Activated CD8-positive, alpha-beta memory T cell treated with anti-CD3 and anti-CD28 coated beads for 36 hours (primary cell): Measurements from ENCODE around the gene ACP6. TPM values are rescaled to one million over a fixed set of nuclear protein-coding genes. Genes with fewer than 3 reads are reported as not detected.
"Not testable (repeated sequence)": the region's sequence is repeated elsewhere in the genome, so short reads cannot be mapped to it uniquely, and the experiment has no call there.

Experiments used
- CTCF ChIA-PET: fragments of 350-600 bp; sonication (Branson Sonifier 250); formaldehyde crosslinking; loops from one replicate; lab custom pipeline; 2021; ENCODE audit warnings: antibody characterized with exemption; lab: Charles Lee
- POLR2A ChIA-PET: fragments of 350-600 bp; sonication (Branson Sonifier 250); formaldehyde crosslinking; loops from one replicate; lab custom pipeline; 2021; ENCODE audit warnings: antibody characterized with exemption; lab: Charles Lee
- total RNA-seq, 2 experiments: library from RNA; stranded (reverse); gene quantifications; one replicate each; pipeline ENCODE4 v1.2.3, GENCODE V29; 2021

The ACP6 gene
- total RNA-seq = 1 to 10 TPM; 8.0 to 9.0 TPM

DNA sequence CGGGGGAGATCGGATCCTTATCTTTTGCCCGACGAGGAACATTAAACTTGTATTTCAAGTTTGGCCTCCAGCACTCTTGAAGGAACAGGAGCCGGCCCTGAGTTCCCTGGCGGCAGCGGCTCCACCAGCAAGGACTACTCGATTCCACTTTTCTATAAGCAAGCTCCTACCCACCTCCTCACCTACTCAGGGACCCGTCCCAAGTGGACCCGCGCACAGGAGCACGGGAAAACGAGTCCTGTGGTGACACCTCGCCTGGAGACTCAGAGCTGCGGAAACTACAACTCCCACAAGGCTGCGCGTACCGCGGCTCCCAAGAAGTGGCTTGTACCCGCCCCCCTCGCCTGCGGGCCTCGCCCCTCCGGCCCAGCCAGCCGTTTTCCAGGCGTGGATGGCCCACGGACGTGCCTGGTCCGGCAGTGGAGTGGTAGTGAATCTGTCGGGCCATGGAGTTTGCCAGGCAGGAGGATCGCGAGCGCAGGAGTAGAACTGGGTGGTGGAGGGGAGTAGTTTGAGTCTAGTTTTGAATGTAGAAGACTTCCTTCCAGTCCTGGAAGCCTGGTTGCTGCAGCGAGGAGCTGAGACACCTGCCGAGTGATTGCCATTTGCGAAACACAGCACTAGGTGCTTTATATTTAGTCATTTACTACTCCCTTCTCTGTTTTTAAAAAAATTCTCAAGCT is at the start of gene ACP6:
ACP6 (minus strand) TSS at position 206 of the 683 bp plus-strand sequence. CDS start 476 bp downstream, outside the sequence.
- CTCF ChIA-PET = interaction anchor here (1.0 to 1.4 kb wide), 2 partner anchors 29 to 222 kb away, joined by 3 to 4 read pairs; no protein-coding TSS in a partner anchor
- POLR2A ChIA-PET = interaction anchor here (0.5 kb wide), 1 partner anchor 71 kb away, joined by 4 read pairs; no protein-coding TSS in a partner anchor

DNA sequence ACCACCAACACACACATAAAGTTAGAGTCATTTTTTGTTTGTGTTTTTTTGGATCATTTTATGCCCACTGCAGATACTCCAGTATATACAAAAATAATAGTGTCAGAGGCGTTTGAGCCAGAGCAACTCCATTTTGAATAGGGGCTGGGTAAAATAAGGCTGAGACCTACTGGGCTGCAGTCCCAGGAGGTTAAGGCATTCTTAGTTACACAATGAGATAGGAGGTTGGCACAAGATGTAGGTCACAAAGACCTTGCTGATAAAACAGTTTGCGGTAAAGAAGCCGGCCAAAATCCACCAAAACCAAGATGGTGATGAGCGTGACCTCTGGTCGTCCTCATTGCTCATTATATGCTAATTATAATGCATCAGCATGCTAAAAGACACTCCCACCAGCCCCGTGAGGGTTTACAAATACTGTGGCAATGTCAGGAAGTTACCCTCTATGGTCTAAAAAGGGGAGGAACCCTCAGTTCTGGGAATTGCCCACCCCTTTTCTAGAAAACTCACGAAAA is 49.4 kb upstream of the ACP6 start:
- ChIA-PET POLR2A (no interaction called here), CTCF (interaction anchor here (0.9 kb wide), 1 partner anchor 173 kb away, joined by 3 read pairs; no protein-coding TSS in a partner anchor)

DNA sequence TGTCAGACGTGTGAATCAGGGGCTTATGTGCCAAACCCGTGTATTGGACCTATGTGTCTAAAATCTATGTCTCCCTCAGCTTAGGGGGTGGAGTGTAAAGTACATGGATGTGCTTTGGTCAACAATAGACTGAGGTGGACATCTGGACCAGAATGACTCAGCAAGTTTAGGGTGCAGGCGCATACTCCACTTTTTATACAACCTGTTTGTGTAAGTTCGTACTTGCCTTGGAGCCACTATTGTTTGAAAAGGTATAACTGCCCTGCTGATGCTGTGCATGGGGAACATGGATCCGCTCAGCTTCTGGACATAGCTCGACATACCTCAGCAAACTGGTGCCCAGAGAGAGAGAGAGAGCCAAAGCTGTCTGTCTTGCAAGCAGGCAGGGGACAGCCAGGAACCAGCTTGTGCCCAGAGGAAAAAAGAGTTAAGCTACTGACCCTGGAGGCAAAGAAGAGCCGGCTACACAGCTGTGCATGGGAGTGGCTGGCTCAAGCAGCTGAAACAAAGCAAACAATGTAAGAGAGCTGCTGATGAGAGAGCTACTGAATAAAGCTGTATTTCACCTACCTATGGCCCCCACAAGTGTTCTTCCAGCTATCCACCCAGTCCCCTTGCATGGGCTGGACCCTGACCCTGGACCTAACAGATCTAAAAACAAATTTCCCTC is 48.8 kb upstream of the ACP6 start:
- CTCF ChIA-PET = interaction anchor here (0.9 kb wide), 1 partner anchor 174 kb away, joined by 3 read pairs; no protein-coding TSS in a partner anchor

DNA sequence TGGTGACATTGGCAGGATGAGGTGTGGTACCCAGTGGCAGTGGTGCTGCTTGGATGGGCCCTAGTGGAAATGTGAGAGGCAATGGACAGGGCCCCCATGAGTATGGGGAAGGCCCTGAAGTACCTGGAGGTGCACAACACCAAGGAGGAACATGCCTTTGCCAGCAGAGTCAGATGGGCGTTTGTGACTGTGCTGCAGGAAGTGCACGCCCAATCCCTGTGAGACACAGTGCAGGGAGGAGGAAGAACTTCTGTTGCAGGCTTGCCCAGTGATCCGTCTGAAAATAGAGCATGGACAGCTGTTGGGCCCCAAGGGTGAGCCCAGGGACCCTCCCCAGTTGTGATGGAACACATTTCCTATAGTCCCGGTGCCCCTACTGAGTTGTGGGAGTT is 47.4 kb upstream of the ACP6 start:
- ChIA-PET CTCF (no interaction called here), POLR2A (no interaction called here)

More for the DNA sequence above, 48.8 kb upstream of the ACP6 start:
- POLR2A ChIA-PET = no interaction called here

DNA sequence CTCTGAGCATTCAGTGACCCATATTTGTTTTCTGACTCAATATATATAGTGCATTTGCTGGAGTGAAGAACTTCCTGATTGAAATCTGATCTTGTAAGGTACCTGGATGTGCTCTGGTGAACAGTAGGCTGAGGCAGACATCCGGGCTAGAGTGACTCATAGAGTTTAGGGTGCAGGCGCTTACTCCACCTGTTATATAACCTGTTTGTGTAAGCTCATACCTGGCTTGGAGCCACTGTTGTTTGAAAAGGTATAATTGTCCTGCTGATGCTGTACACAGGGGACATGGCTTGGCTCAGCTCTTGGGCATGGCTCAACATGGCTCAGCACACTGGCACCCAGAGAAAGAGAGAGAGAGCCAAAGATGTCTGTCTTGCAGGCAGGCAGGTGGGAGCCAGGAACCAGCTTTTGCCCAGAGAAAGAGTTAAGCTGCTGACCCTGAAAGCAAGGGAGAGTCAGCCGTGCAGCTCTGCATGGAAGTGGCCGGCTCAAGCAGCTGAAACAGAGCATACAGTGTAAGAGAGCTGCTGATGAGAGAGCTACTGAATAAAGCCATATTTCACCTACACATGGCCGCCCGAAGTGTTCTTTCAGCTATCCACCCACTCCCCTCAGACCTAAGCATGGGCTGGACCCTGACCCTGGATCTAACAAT is 46.9 kb upstream of the ACP6 start:
- POLR2A ChIA-PET = no interaction called here
- CTCF ChIA-PET = no interaction called here

DNA sequence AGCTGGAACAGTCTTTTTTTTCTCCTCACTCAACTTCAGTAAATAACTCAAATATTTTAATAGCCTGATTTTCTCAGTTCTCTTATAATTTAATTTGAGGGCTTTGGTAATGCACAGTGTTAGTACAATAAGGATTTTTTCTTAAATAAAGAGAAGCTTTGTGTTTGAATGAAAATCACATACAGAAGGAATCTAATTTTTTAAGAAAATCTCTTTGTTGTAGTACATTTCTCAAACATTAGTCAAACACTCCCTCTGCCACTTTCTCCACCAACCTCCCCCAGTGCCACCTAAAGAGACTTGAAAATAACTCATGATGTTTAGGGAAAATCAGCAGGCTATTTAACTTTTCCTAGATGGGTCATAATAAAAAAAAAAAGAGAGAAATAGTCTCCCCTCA is 42.3 kb upstream of the ACP6 start:
- POLR2A ChIA-PET = no interaction called here
- CTCF ChIA-PET = interaction anchor here (0.7 kb wide), 1 partner anchor 25 kb away, joined by 3 read pairs; no protein-coding TSS in a partner anchor

DNA sequence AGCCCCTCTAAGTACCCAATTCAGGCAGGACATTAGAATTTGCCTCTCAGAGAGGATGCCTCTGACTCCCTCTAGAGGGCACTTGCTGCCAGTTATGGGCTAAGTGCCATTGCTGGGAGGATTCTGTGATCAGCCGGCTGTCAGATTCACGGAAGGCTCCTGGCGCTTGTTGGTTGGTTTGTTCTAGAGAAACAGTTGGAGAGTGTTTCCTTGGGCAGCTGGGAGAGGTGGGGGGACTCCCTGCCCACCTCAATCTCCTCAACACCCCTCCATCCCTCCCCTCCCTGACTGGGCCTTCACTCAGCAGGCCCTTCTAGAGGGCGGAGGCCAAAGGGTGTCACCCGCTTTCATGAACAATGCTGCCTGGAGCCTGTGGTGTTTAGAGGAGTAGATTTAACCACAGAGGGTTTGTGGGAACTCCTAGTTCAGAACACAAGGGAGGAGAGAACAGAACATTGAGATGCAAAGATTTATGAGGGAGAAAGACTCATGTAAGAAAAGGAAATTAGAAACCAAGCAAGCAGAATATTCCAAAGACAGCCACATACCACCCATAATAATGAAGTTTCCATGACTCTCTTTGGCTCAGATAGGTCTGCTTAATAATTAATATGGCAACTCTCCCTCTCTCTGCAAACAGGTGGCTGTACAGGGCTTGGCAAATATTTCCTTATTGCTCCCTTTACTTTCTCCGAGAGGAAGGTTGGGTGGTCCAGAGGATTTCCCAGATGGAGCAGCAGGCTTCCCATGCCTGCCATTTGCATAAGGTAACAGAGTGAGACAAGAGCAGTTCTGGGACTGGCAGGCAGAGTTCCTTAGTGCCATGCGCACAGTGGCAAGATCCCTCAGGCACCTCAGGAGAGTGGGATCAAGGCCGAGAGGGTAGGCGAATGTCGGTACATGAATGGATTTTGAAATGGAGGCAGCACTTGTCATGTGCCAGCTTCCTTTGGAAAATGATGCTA is 30.0 kb upstream of the ACP6 start:
- POLR2A ChIA-PET = no interaction called here
- CTCF ChIA-PET = no interaction called here

DNA sequence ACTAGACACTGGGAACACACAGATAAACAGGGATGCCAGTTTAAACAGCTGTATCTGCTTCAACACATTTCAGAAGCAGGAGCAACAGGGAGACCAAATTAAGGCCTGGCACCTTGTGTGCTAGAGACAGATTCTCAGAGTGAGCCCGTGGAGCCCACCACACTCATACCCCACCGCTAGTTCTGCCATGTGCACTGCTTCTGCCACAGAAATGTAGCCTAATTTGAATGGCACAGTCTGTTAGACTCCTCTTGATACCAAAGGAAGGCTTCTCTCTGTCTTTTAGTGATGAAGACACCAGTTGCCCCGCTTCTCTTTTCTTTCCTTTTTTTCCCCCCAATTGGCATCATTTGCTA is 29.3 kb upstream of the ACP6 start:
- ChIA-PET CTCF (no interaction called here), POLR2A (no interaction called here)

DNA sequence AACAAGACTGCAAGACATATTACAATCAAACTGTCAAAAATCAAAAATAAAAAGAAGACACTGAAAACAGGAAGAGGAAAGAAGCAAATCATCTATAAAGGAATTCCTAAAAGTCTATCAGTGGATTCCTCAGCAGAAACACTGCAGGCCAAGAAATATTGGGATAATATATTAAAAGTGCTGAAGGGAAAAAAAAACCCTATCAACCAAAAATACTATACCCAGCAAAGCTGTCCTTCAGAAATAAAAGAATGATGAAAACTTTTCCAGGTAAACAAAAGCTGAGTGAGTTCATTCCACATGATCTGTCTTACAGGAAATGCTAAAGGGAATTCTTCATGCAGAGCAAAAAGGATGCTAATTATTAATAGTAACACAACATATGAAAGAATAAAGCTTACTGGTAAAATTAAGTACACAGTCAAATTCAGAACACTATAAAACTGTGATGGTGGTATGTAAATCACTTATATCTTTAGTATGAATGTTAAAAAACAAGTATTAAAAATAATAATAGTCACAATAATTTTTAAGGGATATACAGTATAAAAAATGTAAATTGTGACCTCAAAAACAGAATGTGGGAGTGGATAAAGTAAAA is 12.9 kb upstream of the ACP6 start:
- ChIA-PET CTCF (no interaction called here), POLR2A (no interaction called here)

DNA sequence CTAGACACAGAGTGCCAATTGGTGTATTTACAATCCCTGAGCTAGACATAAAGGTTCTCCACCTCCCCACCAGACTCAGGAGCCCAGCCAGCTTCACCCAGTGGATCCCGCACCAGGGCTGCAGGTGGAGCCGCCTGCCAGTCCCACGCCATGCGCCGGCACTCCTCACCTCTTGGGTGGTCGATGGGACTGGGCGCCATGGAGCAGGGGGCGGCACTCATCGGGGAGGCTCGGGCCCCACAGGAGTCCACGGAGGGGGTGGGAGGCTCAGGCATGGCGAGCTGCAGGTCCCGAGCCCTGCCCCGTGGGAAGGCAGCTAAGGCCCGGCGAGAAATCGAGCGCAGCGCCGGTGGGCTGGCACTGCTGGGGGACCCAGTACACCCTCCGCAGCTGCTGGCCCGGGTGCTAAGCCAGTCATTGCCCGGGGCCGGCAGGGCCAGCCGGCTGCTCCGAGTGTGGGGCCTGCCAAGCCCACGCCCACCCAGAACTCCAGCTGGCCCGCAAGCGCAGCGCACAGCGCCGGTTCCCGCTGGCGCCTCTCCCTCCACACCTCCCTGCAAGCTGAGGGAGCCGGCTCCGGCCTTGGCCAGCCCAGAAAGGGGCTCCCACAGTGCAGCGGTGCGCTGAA is 10.4 kb upstream of the ACP6 start:
- CTCF ChIA-PET = interaction anchor here (1.0 kb wide), 1 partner anchor 82 kb away, joined by 4 read pairs; no protein-coding TSS in a partner anchor
- POLR2A ChIA-PET = not testable (repeated sequence)

DNA sequence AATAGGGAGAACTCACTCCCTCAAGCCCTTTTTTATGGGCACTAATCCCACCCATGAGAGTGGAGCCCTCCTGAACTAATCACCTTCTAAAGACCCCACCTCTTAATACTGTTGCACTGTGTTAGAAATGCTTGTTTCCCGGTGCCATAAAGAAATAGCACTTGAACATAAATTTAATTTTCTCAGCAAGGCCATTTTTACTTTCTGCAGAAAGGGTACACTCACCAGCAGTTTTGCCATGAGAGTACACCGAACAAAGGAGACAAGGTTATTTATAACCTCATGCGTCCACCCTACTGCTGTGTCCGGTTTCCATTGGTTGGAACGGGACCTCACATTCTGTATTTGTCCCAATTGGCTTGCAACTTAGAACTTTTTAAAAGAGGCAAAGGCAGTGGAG is 7.4 kb upstream of the ACP6 start:
- CTCF ChIA-PET, POLR2A ChIA-PET: not testable (repeated sequence)

DNA sequence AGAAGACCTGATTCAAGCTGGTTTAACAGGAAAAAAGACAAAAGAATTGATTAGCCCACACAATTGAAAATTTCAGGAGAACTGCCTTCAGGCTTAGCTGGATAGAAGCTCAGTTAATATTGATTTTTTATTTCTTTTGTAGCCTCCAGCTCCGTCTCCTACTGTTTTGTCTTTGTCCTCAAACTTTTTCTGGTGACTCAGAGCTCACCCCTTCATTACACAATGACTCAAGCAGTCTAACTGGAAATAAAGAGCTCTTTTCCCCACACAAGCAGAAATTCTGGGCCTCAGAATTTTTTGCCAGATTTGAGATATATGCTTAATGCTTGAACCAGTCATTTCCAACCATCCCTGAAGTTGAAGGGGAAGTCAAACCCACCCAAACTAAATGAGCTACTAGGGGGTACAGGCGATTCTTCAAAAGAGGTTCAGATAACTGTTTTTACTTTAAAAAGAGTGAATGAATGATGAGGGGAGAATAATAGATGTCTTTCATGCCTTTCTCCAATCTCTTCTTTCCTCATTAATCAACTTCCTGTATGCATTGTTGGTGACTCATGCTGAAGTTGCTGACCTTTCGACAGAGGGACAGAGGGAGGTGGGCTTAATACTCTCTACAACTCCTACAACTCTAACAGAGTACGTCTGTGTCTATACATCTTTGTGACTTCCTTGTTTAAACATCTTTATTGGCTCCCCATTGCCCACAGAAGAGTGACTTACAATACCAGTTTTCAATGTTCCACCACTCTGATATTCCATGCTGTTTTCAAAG is 6.2 kb upstream of the ACP6 start:
- ChIA-PET CTCF (interaction anchor here (0.5 kb wide), 1 partner anchor 401 kb away, joined by 3 read pairs; no protein-coding TSS in a partner anchor), POLR2A (no interaction called here)

DNA sequence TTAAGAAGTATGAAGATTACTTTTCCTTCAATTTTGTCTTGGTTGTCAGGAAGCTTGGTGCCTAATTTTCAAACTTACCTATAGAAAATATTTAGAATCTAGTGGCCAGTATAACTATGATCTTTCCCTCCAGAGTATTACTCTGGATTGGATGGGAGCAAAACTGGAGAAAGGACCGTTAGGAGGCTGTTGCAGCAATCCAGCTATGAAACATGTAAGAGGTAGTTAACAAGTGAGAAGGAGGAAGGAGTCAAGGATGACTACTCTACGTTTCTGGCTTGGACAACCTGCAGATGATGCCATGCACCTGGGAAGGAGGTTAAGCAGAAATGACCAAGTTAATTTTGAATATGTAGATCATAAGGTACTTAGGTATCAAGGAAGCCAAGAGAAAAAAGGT is 3.5 kb upstream of the ACP6 start:
- CTCF ChIA-PET = interaction anchor here (0.6 kb wide), 1 partner anchor 400 kb away, joined by 3 read pairs; no protein-coding TSS in a partner anchor
- POLR2A ChIA-PET = no interaction called here

DNA sequence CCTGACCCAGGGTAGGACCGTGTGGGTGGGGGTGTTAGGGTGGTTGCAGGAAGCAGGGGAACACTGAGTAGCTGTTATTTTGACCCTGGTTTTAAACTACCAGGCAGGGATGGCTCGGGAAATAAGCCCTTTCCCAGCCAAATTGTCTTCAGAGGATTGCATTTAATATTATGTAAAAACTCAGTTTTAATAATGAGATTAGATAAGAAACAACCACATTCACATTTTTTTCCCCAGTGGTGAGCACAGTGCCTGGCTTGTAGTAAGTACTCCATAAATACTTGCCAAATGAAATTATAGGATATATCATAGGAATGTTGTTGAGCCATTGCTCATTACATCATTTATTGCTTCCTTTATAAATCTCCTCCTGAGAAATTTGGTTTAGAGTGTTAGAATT is 3.1 kb upstream of the ACP6 start:
- CTCF ChIA-PET = no interaction called here
- POLR2A ChIA-PET = interaction anchor here (0.7 kb wide), 1 partner anchor 22 kb away, joined by 4 read pairs; no protein-coding TSS in a partner anchor

DNA sequence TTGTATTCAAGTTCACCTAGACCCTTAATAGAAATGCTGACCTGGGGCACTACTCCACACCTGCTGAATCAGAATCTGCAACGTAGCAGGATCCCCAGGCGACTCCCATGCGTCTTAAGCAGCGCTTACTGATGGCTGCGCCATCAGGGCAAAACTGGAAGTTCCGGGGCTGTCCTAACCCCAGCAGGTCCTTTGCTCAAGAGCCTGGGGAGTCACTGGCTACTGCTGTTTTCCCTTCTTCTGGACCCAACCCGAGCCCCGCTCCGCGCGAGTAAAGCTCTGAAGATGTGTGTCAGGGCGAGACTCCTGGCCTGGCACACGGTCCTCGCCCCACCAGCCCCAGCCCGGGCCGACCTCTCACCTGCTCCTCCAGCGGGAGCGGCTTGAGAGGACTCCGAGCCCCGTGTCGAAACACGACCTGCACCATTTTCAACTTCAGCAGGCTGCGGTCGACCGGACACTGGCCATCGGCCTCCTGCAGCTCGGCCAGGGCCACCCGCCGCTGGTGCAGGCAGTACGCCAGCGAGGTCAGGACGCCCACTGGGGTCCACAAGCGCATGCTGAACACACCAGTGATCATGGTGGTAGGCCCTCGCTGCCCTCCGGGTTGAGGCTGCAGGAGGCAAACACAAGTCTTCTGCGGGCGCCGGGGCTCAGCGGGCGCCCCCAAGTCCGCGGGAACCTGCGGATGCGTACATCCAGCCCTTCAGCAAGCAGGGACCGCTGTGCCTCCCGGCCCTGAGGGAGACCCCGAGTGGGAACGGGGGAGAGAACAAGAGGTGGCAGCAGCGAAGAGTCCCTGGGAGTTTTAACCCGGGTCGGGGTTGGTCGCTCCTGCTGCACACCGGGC is 630 bp downstream of the ACP6 start:
- CTCF ChIA-PET = interaction anchor here (1.0 to 1.4 kb wide), 3 partner anchors 23 to 223 kb away, joined by 3 to 4 read pairs (median 3); no protein-coding TSS in a partner anchor
- POLR2A ChIA-PET = no interaction called here

DNA sequence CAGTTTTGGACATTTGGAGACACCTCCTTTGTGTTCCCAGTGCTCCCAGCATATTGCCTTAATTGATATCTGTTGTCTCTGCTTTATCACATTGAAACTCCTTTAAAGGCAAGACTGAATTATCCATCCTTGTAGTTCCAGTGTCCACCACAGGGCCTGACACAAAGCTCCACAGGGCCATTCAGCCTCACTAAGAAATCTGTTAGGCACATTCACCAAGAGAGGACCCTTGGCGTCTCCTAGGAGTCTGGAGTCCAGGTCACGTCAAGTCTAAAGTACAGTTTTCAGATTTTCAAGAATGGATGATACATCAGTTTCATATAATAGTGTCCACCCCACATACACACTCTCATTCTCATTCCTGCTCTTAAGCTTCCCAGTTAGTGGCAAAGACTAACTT is 4.8 kb downstream of the ACP6 start:
- ChIA-PET CTCF (no interaction called here), POLR2A (no interaction called here)
